ENCODE data around the gene GALP.
"Not testable (repeated sequence)": the region's sequence is repeated elsewhere in the genome, so short reads cannot be mapped to it uniquely, and the experiment has no call there.

Gene GALP

DNA sequence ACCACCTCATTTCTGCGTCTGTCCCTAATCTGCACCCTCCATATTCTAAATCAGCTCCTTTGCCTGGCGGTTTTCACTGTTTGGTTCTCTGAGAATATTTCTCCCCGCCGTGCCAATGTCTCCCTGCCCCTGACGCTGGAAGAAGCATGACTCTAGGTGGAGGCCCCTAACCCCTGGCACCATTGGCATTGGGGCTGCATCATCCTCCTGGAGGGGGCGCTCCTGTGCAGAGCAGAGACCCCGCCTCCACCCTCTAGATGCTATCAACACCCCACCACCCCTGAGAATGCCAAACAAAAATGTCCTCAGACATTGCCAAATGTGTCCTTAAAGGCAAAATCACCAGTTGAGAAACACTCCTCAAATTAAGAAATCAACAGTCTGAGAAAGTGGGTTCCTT, 15.3 kb downstream of the GALP start:
- DNase-seq (ENCODE audit: low spot score) = no peak

DNA sequence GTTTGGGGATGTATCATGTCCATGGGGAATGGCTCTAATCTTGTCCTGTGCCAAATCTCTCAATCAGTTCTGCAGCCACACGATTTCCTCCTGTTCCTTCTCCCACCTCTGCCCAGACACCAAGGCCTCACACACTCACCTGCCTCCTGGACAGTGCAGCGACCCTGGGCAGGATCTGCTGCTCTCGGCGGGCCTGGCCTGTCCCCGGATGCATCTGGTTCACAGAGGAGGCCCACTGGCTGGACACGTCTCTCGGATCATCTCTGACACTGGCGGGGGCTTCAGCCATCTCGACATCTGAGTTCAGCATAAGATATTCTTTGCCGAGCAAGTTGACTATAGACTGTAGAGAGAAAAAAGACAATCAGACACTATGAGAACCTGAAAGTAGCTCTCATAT, 15.9 kb downstream of the GALP start:
- DNase-seq (ENCODE audit: low spot score) = no peak

DNA sequence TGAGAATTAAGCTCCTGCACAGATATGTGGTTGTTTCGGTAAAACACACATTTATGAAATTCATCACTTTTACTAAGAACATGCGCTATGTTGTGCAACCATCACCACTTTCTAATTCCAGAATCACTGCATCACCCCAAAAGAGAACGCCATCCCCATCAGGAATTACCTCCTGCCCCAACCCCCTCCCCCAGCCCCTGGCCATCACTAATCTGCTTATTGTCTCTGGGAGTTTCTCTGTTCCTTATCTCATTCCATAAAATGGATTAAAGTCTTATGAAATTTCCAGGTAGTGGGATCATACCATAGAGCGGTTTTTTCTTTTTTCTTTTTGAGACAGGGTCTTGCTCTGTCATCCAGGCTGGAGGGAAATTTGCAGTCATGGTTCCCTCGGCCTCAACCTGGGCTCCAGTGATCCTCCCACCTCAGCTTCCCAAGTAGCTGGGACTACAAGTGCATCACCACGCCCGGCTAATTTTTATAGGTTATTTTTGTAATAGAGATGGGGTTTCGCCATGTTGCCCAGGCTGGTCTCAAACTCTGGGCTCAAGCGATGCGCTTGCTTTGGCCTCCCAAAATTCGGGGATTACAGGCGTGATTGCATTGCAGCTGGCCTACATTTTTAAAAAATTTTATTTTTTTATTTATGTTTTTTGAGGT, 18.3 kb downstream of the GALP start:
- no peak for DNase-seq (ENCODE audit: low spot score)

DNA sequence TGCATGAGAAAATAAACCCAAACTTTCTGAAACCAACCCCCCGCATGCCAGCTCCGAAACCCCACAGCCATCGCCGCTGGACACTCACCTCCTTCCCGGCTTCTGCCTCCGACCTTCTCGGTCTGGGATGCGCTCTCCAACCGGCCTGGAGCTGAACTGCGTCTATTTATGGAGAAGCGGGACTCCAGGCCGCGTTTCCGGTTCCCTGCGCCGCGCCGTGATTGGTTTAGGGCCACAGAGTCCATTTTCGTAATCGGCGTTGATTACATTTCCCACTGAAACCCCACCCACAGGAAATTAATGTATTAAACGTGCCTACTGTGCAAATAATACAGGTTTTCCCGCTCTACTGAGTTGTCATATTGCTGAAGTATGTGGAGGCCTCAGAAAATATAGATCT, 21.8 kb downstream of the GALP start, which contains the start of gene ZSCAN5B:
TSS of gene ZSCAN5B (minus strand) at position 138 of the 400 bp plus-strand sequence. CDS start 4,731 bp downstream, outside the sequence.
- DNase-seq (ENCODE audit: low spot score) = not testable (repeated sequence)

DNA sequence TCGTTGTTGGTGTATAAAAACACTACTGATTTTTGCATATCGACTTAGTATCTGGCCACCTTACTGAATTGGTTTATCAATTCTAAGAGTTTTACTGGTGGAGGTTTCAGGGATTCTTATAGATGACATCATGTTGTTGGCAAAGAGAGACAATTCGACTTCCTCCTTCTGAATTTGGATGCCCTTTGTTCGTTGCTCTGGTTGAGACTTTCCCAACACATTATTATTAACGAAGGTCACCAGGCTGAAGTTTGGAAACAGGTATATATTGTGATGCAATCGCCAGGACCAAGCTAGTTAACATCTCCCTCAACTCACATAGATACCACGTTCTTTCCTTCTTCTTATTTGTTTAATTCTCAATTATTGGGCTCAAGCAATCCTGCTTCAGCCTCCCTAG, 23.9 kb downstream of the GALP start:
- no peak for DNase-seq (ENCODE audit: low spot score)

DNA sequence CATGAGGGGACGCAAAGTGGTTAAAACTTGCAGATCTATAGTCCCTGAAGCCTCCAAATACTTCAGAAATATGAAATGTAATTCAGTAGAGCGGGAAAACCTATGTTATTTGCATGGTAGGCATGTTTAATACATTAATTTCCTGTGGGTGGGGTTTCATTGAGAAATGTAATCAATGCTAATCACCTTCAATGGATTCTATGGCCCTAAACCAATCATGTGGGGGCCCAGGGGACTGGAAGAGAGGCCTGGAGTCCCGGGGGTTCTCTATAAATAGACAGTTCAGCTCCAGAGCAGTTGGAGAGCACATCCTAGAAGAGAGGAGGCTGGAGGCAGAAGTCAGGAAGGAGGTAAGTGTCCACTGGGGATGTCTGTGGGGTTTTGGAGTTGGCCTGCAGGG, 26.2 kb downstream of the GALP start, which contains the start of gene ZSCAN5C:
TSS of gene ZSCAN5C (plus strand) at position 301 of the 400 bp plus-strand sequence. CDS start 3,641 bp downstream, outside the sequence.
- no peak for DNase-seq (ENCODE audit: low spot score)

DNA sequence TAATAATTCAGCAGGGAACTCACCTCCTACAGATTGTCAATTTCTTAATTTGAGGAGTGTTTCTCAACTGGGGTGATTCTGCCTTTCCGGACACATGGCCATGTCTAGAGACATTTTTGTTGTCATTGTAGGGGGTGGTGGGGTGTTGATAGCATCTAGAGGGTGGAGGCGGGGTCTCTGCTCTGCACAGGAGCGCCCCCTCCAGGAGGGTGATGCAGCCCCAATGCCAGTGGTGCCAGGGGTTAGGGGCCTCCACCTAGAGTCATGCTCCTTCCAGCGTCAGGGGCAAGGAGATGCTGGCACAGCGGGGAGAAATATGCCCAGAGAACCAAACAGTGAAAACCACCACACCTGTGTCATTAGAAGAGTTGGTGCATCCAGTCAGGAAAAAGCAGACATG, 31.8 kb downstream of the GALP start:
- DNase-seq (ENCODE audit: low spot score) = not testable (repeated sequence)

DNA sequence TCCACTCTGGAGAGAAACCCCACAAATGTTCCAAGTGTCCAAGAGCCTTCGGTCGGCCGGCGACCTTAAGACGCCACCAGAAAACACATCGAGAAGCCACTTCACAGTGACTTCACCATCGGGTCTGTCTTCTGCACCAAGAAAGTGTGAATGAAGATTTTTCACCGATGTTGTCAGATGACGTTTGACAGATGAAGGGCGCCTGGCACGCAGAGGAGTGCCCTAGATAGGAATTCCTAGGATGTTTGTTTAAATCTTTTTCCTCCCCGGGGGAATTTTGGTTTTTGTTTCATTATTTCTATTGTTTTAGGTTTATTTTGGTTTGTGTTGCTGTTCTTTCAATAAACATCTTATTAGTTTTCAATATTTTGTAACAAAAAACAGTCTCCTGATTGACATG, 33.3 kb downstream of the GALP start:
- no peak for DNase-seq (ENCODE audit: low spot score)

DNA sequence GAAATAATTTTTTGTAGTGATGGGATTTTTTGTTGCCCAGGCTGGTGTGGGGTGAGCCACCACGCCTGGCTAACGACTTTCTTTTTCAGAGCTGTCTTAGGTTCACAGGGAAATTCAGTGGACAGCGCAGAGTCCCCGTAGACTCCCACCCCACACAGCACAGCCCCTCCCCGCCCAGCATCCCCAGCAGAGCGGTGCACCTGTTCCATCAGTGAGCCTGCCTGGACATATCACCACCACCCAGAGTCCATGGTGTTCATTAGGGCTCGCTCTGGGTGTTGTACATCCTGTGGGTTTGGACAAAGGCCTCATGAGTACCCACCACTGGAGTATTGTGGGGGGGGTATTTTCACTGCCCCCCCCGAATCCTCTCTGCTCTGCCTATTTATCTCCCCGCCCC, 34.2 kb downstream of the GALP start:
- DNase-seq (ENCODE audit: low spot score) = not testable (repeated sequence)

DNA sequence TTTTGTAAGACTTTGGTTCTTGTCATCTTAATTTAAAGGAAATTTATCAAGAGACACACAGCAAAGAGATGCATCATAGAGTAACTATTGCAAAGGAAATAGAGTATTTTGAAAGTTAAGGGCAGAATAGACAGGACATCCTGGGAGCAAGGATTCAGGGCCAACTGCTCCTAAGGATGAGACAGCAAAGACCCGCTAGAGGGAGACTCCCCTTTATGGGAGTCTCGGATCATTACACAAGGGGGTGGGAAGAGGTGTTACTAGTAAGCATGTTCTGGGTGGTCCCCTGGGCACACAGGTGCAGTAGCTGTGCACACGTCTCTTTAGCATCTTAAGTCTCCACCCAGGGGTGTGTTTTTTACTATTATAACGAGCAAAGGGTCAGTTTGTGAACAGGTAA, 35.9 kb downstream of the GALP start:
- DNase-seq (ENCODE audit: low spot score) = no peak

DNA sequence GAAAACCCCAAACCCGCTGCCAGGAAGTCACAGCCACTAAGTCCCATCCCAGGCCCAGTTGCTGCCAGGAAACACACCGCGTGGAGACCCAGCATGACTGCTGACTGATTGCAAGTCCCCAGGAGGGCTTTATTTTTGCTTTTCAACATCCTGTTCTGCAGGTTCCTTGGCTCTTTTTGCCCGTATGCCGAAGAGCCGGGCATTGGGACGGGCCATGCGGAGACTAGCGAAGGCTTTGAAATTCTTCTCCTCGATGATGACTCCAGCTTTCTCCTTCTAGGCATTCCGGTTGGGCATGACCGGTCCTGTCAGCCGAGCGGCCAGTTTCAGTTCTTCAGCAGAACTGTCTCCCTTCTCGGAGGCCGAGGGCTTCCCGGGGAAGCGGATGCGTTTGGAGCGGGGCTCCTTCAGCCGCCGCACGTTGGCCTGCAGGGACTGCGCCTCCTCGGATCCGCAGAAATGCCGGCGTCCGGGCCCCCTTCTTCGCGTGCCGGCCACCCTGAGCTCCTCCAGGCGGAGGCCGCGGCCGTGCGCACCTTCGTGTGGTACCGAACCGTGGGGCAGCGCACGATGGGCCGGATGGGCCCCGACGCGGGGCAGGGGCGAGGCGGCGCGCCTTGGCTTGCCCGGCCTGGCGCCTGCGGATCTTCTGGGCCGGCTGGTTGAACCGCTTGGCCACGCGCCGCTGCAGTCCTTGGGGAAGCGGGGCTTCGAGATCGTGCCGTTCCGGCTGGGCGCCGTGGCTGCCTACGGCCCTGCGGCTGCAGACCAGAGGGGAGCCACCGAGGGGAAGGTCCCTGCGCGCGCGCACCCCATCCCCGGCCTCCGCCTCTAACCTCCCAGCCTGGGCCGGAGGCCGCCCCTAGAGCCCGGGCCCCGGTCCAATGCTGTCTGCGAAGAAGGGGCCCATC, 41.5 kb downstream of the GALP start:
- no peak for DNase-seq (ENCODE audit: low spot score)

DNA sequence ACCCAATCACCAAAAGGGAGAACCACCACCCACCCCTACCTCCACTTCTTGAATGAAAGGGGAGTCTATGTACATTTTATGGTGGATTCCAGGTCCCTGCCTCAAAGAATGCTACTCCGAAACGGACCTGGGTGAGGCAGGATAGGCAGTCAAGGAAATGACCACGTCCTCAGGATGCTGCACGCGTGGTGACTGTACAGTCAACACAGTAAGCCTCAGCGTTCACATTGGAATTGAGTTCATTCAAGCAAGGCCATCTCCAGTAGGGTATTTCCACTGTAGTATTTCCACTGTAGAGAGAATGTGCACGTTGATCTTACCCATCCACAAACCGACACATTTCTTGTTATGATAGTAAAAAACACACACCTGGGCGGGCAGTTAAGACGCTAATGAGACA, 43.2 kb downstream of the GALP start:
- no peak for DNase-seq (ENCODE audit: low spot score)

DNA sequence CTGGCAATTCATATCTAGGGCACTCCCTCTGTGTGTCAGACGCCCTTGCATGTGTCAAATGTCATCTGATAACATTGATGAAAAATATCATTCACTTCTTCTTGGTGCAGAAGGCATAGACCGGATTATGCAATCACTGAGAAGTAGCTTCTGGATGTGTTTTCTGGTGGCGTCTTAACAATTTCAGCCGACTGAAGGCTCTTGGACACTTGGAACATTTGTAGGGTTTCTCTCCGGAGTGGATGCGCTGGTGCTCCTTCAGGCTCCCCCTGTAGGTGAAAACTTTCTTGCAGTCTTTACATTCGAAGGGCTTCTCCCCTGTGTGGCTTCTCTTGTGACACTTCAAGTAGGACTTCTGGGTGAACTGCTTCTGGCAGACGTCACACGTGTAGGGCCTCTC, 45.6 kb downstream of the GALP start:
- not testable (repeated sequence) for DNase-seq (ENCODE audit: low spot score)

DNA sequence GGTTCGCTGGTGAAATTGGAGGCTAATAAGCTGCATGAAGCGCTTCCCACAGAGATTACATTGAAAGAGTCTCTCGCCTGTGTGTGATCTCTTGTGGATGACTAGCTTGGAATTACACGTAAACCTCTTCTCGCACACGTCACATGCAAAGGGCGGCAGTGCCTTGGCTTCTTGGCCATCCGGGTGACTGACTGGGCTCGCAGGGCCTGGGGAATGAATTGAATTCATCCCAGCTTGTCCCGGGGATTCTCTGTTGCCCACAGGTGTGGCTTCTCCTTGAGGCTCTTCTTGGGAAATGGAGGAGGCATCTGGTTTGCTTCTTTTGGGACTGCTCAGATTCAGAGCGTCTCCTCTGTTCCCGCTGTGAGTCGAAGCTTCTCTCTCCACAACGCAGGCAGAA, 46.0 kb downstream of the GALP start:
- DNase-seq (ENCODE audit: low spot score) = no peak

DNA sequence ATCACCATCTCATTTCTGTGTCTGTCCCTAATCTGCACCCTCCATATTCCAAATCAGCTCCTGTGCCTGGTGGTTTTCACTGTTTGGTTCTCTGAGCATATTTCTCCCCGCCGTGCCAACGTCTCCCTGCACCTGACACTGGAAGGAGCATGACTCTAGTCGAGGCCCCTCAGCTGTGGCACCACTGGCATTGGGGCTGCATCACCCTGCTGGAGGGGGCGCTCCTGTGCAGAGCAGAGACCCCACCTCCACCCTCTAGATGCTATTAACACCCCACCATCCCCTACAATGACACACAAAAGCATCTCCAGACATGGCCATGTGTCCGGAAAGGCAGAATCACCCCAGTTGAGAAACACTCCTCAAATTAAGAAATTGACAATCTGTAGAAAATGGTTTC, 47.1 kb downstream of the GALP start:
- DNase-seq (ENCODE audit: low spot score) = no peak

DNA sequence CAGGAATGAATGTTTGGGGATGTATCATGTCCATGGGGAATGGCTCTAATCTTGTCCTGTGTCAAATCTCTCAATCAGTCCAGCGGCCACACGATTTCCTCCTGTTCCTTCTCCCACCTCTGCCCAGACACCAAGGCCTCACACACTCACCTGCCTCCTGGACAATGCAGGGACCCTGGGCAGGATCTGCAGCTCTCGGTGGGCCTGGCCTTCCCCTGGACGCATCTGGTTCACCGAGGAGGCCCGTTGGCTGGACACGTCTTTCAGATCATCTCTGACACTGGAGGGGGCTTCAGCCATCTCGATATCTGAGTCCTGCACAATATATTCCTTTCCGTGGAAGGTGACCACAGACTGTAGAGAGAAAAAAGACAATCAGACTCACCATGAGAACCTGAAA, 47.7 kb downstream of the GALP start:
- no peak for DNase-seq (ENCODE audit: low spot score)
